Fibroblast of lung (primary cell): ENCODE results near the gene ALDH8A1. TPM values are rescaled to one million over a fixed set of nuclear protein-coding genes. Genes with fewer than 3 reads are reported as not detected.

ENCODE experiments used
- DNase-seq, 2 donors: peaks; one replicate each; pipeline versions ENCODE4 v3.0.0 to v3.0.0-alpha.2; 2010; ENCODE audit warnings: low read depth in 2 of 2
- H2AFZ ChIP-seq: 2 replicates; pipeline ENCODE4 v1.5.1; 2012; ENCODE audit warnings: low read length, control low read depth, inconsistent platforms
- H3K27ac ChIP-seq: 2 replicates; pipeline ENCODE4 v1.5.1; 2011; ENCODE audit warnings: low read length, control low read depth; ENCODE audit not compliant: insufficient read depth
- H3K27me3 ChIP-seq: 2 replicates; pipeline ENCODE4 v1.5.1; 2011; ENCODE audit warnings: mild to moderate bottlenecking, low read length; ENCODE audit not compliant: control insufficient read depth, insufficient read depth
- H3K36me3 ChIP-seq: 2 replicates; pipeline ENCODE4 v1.5.1; 2011; ENCODE audit warnings: low read length; ENCODE audit not compliant: control insufficient read depth, insufficient read depth
- H3K4me1 ChIP-seq: 2 replicates; pipeline ENCODE4 v1.5.1; 2011; ENCODE audit warnings: low read length; ENCODE audit not compliant: control insufficient read depth, insufficient read depth; ENCODE audit errors: extremely low read depth
- H3K4me2 ChIP-seq: 2 replicates; pipeline ENCODE4 v1.5.1; 2011; ENCODE audit warnings: low read length, control low read depth; ENCODE audit not compliant: insufficient read depth; ENCODE audit errors: extremely low read depth
- H3K4me3 ChIP-seq, 4 experiments: fragments of 200-600 bp in 1 of 4; sonication (generic) in 1 of 4; replicated peaks in 1 of 4; 2 replicates each; pipeline ENCODE4 v1.5.1; 2011 to 2016; ENCODE audit warnings: low read length in 4 of 4, low read depth in 3 of 4, mild to moderate bottlenecking in 3 of 4, control low read depth in 2 of 4, inconsistent platforms in 1 of 4, mixed read lengths in 1 of 4; ENCODE audit not compliant: insufficient read depth in 1 of 4; ENCODE audit errors: control extremely low read depth in 1 of 4
- H3K79me2 ChIP-seq: 2 replicates; pipeline ENCODE4 v1.5.1; 2012; ENCODE audit warnings: mild to moderate bottlenecking, low read length, inconsistent platforms; ENCODE audit not compliant: control insufficient read depth, insufficient read depth
- H3K9ac ChIP-seq: 2 replicates; pipeline ENCODE4 v1.5.1; 2011; ENCODE audit warnings: mild to moderate bottlenecking, low read length, control low read depth; ENCODE audit not compliant: insufficient read depth
- H3K9me3 ChIP-seq: 2 replicates; pipeline ENCODE4 v1.5.1; 2012; ENCODE audit warnings: low read depth, low read length; ENCODE audit not compliant: control insufficient read depth, insufficient read depth
- H4K20me1 ChIP-seq: 2 replicates; pipeline ENCODE4 v1.5.1; 2011; ENCODE audit warnings: low read length; ENCODE audit not compliant: control insufficient read depth, insufficient read depth; ENCODE audit errors: extremely low read depth
- CTCF ChIP-seq, 2 donors: IDR thresholded peaks in 1 of 2; conservative IDR thresholded peaks in 1 of 2; 1 replicate in 1 of 2; 2 replicates in 1 of 2; pipeline ENCODE4 v1.5.1; 2011 to 2012; ENCODE audit warnings: low read length in 2 of 2, control low read depth in 1 of 2, inconsistent platforms in 1 of 2, low read depth in 1 of 2, mild to moderate bottlenecking in 1 of 2
- EZH2 ChIP-seq: IDR thresholded peaks from 2 replicates; pipeline ENCODE4 v1.5.1; 2012; ENCODE audit warnings: low read length, control low read depth, mild to moderate bottlenecking; ENCODE audit errors: missing control alignments
- polyA plus RNA-seq, 2 donors: library from polyadenylated mRNA; depleted of rRNA in 1 of 2; stranded (reverse) in 1 of 2; unstranded in 1 of 2; fragments of >200 nt; gene quantifications; 2 replicates each; pipeline ENCODE4 v1.2.1, GENCODE V29; 2011 to 2012; ENCODE audit warnings: missing spikeins in 1 of 2
- total RNA-seq: library from RNA; depleted of rRNA; stranded (reverse); fragments of >200 nt; gene quantifications from 2 replicates; pipeline ENCODE4 v1.2.1, GENCODE V29; 2014

The ALDH8A1 gene
- total and polyA plus RNA-seq, 2 donors (not counting 1 experiment from before 2014, with no cell fraction given) = 0.11 to 0.50 TPM

- H3K9me3 ChIP-seq = no peaks in the 10 kb centered on the region
These were observed 81.1 kb downstream of the ALDH8A1 start for GRCh38 chr6:134868812-134869211.

More at GRCh38 chr6:134868812-134869211, 81.1 kb downstream of the ALDH8A1 start:
- Histone ChIP-seq H3K36me3 (no peaks in the 10 kb centered on the region), H3K27me3 (no peaks in the 10 kb centered on the region), H3K79me2 (no peaks in the 10 kb centered on the region), H3K4me1 (no peaks in the 10 kb centered on the region), H2AFZ (no peak overlapping the region), H4K20me1 (no peaks in the 10 kb centered on the region), H3K9ac (no peak overlapping the region), H3K4me3 (no peak overlapping the region), H3K4me2 (no peak overlapping the region), H3K27ac (no peak overlapping the region)
- no peak for TF ChIP-seq EZH2
- TF ChIP-seq CTCF (conservative IDR thresholded peaks at IDR 0.05 in 1 of 2, IDR thresholded peaks at IDR 0.05 in 1 of 2; ENCODE audit: low read depth in 1 of 2, low read length in 2 of 2) = no peak
- no peak for DNase-seq

Other genes starting within 250 kb of the ALDH8A1 start
- 88.6 and 118 TPM in 2 replicates for gene HBS1L, start 104.7 kb upstream of the ALDH8A1 start, total RNA-seq
- 100 and 106 TPM in 2 replicates for gene HBS1L, start 104.7 kb upstream of the ALDH8A1 start, polyA plus RNA-seq
- gene MYB, start 231.2 kb upstream of the ALDH8A1 start, total RNA-seq = under 0.01 TPM in 1 of 2 replicates, not detected in the other
- 0.16 and 0.35 TPM in 2 replicates for gene MYB, start 231.2 kb upstream of the ALDH8A1 start, polyA plus RNA-seq